Left ventricle myocardium inferior (tissue), 1 donor: ENCODE data around the gene PSEN1. TPM values are rescaled to one million over a fixed set of nuclear protein-coding genes. Genes with fewer than 3 reads are reported as not detected.

Experiments
- DNase-seq: peaks from one replicate; pipeline ENCODE4 v3.0.0-alpha.2; 2020
- H3K27ac ChIP-seq: fragments of 200-600 bp; replicated peaks from 2 replicates; pipeline ENCODE4 v1.8.0; 2021
- H3K27me3 ChIP-seq: fragments of 200-600 bp; 2 replicates; pipeline ENCODE4 v1.8.0; 2021; ENCODE audit warnings: low read depth
- H3K36me3 ChIP-seq: fragments of 200-600 bp; 2 replicates; pipeline ENCODE4 v1.8.0; 2021
- H3K4me1 ChIP-seq: fragments of 200-600 bp; 2 replicates; pipeline ENCODE4 v1.8.0; 2021
- H3K4me3 ChIP-seq: fragments of 200-600 bp; 2 replicates; pipeline ENCODE4 v1.8.0; 2021; ENCODE audit warnings: mild to moderate bottlenecking, moderate library complexity
- H3K9me3 ChIP-seq: fragments of 200-600 bp; replicated peaks from 2 replicates; pipeline ENCODE4 v1.8.0; 2021
- intact Hi-C: fragments of 100-400 bp; cut with micrococcal nuclease; formaldehyde crosslinking; loops from one replicate; pipeline ENCODE4 v1.11.0; 2022
- long read RNA-seq: library from polyadenylated mRNA; unstranded; transcript quantifications from one replicate; pipeline ENCODE4 v2.0.0, GENCODE V29; 2021
- total RNA-seq: library from RNA; stranded (reverse); fragmentation: NEBNext Ultra II Directional; extraction: Animal tissue kit (Norgen Biotek cat#: 25700); gene quantifications from one replicate; pipeline ENCODE4 v1.2.1, GENCODE V29; 2021
- TF ChIP-seq, protein P1 (sequence below): fragments of 200-600 bp; IDR thresholded peaks from 2 replicates; pipeline ENCODE4 v1.8.0; 2021; ENCODE audit warnings: antibody characterized with exemption, mild to moderate bottlenecking, borderline replicate concordance
- donor health status: DM: no; HTN: yes; CAD: no; lungs with severe emphysema.

PSEN1 gene
- total RNA-seq: 25.2 TPM
- long read RNA-seq, full-length matches to known transcripts: 31 of 42 reads
- long read RNA-seq, partial matches to known transcripts: 3 of 42 reads
- long read RNA-seq, other reads (novel, unspliced or antisense): 8 of 42 reads

DNA sequence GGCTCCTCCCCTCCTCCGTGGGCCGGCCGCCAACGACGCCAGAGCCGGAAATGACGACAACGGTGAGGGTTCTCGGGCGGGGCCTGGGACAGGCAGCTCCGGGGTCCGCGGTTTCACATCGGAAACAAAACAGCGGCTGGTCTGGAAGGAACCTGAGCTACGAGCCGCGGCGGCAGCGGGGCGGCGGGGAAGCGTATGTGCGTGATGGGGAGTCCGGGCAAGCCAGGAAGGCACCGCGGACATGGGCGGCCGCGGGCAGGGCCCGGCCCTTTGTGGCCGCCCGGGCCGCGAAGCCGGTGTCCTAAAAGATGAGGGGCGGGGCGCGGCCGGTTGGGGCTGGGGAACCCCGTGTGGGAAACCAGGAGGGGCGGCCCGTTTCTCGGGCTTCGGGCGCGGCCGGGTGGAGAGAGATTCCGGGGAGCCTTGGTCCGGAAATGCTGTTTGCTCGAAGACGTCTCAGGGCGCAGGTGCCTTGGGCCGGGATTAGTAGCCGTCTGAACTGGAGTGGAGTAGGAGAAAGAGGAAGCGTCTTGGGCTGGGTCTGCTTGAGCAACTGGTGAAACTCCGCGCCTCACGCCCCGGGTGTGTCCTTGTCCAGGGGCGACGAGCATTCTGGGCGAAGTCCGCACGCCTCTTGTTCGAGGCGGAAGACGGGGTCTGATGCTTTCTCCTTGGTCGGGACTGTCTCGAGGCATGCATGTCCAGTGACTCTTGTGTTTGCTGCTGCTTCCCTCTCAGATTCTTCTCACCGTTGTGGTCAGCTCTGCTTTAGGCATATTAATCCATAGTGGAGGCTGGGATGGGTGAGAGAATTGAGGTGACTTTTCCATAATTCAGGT is at the start of gene PSEN1:
PSEN1 (plus strand) TSS at position 121 of the 839 bp plus-strand sequence. CDS start 11,513 bp downstream, outside the sequence.
- Histone ChIP-seq H3K4me3 (peak within 1 kb of the TSS; percentile 97), H3K36me3 (no peaks in the 10 kb centered on the region), H3K4me1 (peaks cover 33% of the 10 kb centered on the region), H3K27me3 (no peaks in the 10 kb centered on the region), H3K9me3 (no peaks in the 10 kb centered on the region), H3K27ac (peak within 1 kb of the TSS; percentile 94)
- TF ChIP-seq, protein P1, sequence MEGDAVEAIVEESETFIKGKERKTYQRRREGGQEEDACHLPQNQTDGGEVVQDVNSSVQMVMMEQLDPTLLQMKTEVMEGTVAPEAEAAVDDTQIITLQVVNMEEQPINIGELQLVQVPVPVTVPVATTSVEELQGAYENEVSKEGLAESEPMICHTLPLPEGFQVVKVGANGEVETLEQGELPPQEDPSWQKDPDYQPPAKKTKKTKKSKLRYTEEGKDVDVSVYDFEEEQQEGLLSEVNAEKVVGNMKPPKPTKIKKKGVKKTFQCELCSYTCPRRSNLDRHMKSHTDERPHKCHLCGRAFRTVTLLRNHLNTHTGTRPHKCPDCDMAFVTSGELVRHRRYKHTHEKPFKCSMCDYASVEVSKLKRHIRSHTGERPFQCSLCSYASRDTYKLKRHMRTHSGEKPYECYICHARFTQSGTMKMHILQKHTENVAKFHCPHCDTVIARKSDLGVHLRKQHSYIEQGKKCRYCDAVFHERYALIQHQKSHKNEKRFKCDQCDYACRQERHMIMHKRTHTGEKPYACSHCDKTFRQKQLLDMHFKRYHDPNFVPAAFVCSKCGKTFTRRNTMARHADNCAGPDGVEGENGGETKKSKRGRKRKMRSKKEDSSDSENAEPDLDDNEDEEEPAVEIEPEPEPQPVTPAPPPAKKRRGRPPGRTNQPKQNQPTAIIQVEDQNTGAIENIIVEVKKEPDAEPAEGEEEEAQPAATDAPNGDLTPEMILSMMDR: no peak
- intact Hi-C loops: no loop called here
- DNase-seq: peak; percentile 94

DNA sequence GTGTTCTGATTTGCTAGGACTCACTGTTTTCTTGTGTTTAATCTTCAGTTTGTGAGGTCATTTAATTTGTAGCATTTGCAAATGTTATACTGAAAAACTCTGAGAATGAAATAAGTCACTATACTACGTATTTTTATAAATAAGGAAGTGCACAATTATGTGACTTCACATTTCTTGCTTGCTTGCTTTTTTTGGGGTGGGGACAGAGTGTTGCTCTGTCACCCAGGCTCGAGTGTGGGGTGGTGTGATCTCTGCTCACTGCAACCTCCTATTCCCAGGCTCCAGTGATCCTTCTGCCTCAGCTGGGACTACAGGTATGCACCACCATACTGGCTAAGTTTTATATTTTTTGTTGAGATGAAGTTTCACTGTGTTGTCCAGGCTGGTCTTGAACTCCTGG is 45.3 kb upstream of the PSEN1 start:
- intact Hi-C loops: no loop called here

DNA sequence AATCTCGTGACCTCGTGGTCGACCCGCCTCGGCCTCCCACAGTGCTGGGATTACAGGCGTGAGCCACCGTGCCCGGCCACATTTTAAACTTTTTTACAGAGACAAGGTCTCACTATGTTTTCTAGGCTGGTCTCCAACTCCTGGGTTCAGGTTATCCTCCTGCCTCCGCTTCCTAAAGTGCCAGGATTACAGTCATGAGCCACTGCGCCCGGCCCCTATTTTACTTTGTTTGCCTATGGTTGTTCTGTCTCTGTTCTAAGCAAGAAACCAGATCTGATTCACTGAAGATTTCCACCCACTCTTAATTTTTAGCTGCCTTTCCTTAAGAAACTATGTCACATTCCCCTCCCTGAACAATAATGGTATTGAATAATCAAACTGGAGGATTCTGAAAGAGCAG is 38.9 kb upstream of the PSEN1 start:
- Histone ChIP-seq H3K36me3 (peaks cover 67% of the 10 kb centered on the region), H3K27me3 (no peaks in the 10 kb centered on the region), H3K9me3 (no peaks in the 10 kb centered on the region), H3K4me1 (no peaks in the 10 kb centered on the region), H3K4me3 (no peak overlapping the region), H3K27ac (no peak overlapping the region)
- TF ChIP-seq, protein P1: no peak
- DNase-seq: no peak
- intact Hi-C loops: no loop called here

More for the DNA sequence above, 45.3 kb upstream of the PSEN1 start:
- Histone ChIP-seq H3K4me3 (no peak overlapping the region), H3K27me3 (no peaks in the 10 kb centered on the region), H3K4me1 (no peaks in the 10 kb centered on the region), H3K9me3 (no peaks in the 10 kb centered on the region), H3K27ac (no peak overlapping the region), H3K36me3 (peaks cover 64% of the 10 kb centered on the region)
- DNase-seq: no peak
- TF ChIP-seq, protein P1: no peak

DNA sequence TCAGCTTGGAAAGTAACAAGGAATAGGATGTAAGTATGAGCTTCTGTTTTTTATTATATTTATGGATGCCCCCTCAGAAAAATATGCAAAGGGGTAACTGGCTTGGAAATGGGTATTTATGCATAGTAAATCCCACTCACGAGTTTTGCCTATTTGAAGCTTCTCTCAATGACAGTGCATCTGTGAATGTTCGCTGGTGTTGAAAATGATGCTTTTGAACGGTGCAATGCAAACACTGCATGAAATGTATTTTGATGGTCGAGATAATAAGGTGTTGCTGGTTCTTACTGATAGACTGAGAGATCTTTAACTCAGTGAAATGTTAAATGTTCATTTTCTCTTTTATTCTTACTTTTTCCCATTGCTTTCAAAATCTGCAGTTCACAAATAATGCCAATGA is 36.0 kb upstream of the PSEN1 start:
- Histone ChIP-seq H3K4me1 (no peaks in the 10 kb centered on the region), H3K36me3 (peaks cover 84% of the 10 kb centered on the region), H3K27ac (no peak overlapping the region), H3K4me3 (no peak overlapping the region), H3K27me3 (no peaks in the 10 kb centered on the region), H3K9me3 (no peaks in the 10 kb centered on the region)
- TF ChIP-seq, protein P1: no peak
- DNase-seq: no peak
- intact Hi-C loops: no loop called here

DNA sequence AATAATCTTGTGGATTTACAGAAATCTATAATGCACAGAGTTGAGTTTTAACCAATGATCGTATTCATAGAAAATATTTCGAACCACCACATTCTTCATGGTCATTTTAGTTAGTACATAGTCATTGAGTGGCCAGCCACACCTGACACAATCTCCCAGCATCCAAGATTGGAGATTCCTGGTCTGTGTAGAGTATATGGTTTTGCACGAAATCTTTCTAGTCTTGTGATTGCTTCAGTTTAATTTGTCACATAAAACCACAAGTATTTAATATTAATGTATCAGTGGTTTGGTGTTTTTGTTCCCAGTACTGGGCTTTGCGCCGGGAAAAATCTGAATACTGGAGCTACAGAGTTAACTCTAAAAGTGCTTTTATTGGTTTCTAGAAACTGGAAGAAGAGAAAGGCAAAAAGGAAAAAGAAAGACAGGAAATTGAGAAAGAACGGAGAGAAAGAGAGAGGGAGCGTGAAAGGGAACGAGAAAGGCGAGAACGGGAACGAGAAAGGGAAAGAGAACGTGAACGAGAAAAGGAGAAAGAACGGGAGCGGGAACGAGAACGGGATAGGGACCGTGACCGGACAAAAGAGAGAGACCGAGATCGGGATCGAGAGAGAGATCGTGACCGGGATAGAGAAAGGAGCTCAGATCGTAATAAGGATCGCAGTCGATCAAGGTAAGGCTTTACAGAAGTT is 33.4 kb upstream of the PSEN1 start:
- Histone ChIP-seq H3K27ac (no peak overlapping the region), H3K4me3 (no peak overlapping the region), H3K9me3 (no peaks in the 10 kb centered on the region), H3K4me1 (no peaks in the 10 kb centered on the region), H3K36me3 (peaks cover 97% of the 10 kb centered on the region), H3K27me3 (no peaks in the 10 kb centered on the region)
- TF ChIP-seq, protein P1: no peak
- intact Hi-C loops: no loop called here
- no peak for DNase-seq
